ENCODE data around the gene LIG4. TPM values are rescaled to one million over a fixed set of nuclear protein-coding genes. Genes with fewer than 3 reads are reported as not detected.

LIG4 gene
- total and polyA plus RNA-seq, 8 donors = 4.0 to 13.9 (median 7.6) TPM; not detected in 1

DNA sequence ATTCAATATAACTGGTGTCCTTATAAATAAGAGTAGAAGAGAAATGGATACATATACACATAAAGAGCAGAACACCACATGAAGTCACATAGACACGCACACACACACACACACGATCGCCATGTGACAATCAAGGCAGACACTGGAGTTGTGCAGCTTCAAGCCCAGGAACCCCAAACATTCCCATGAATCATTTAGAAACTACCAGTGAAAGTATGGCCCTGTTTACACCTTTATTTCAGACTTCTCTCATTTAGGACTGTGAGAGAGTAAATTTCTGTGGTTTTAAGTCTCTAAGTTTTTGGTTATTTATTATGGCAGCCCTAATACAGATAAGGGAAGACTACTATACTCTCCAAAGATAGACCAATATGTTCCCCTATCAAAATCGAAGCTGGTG, 33.8 kb upstream of the LIG4 start:
- Histone ChIP-seq H3K4me1 (no peaks in the 10 kb centered on the region), H3K9me3 (peaks cover 0 to 16% (median 4%) of the 10 kb centered on the region in 4 donors), H3K27ac (no peak overlapping the region), H3K4me3 (no peak overlapping the region), H3K36me3 (no peaks in the 10 kb centered on the region), H3K27me3 (no peaks in the 10 kb centered on the region)
- TF ChIP-seq, protein P1, sequence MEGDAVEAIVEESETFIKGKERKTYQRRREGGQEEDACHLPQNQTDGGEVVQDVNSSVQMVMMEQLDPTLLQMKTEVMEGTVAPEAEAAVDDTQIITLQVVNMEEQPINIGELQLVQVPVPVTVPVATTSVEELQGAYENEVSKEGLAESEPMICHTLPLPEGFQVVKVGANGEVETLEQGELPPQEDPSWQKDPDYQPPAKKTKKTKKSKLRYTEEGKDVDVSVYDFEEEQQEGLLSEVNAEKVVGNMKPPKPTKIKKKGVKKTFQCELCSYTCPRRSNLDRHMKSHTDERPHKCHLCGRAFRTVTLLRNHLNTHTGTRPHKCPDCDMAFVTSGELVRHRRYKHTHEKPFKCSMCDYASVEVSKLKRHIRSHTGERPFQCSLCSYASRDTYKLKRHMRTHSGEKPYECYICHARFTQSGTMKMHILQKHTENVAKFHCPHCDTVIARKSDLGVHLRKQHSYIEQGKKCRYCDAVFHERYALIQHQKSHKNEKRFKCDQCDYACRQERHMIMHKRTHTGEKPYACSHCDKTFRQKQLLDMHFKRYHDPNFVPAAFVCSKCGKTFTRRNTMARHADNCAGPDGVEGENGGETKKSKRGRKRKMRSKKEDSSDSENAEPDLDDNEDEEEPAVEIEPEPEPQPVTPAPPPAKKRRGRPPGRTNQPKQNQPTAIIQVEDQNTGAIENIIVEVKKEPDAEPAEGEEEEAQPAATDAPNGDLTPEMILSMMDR (IDR thresholded peaks at IDR 0.05) = no peak
- no peak for TF ChIP-seq EP300 (IDR thresholded peaks at IDR 0.05)
- no peak for TF ChIP-seq POLR2AphosphoS5 (IDR thresholded peaks at IDR 0.05)
- no peak for TF ChIP-seq POLR2A (IDR thresholded peaks at IDR 0.05)
- no peak for DNase-seq
- WGBS, 5 donors = 66 to 74% (median 71%) methylated on average over 4 of the region's 4 CpGs
- intact Hi-C loops (cut with DNase I; ENCODE audit: low total_unique reads) = no loop called here

- no peak for DNase-seq
- H3K27me3 ChIP-seq = no peaks in the 10 kb centered on the region
- intact Hi-C loops (cut with DNase I; ENCODE audit: low total_unique reads) = no loop called here
- H3K4me1 ChIP-seq = peaks cover 0 to 57% (median 27%) of the 10 kb centered on the region in 4 donors
- H3K36me3 ChIP-seq = peaks cover 0 to 12% (median 7%) of the 10 kb centered on the region in 4 donors
- TF ChIP-seq POLR2A (IDR thresholded peaks at IDR 0.05) (no peak), POLR2AphosphoS5 (IDR thresholded peaks at IDR 0.05) (no peak), EP300 (IDR thresholded peaks at IDR 0.05) (no peak)
- TF ChIP-seq, protein P1 (IDR thresholded peaks at IDR 0.05) = no peak
- no peak overlapping the region for H3K4me3 ChIP-seq
- no peaks in the 10 kb centered on the region for H3K9me3 ChIP-seq
- H3K27ac ChIP-seq = no peak overlapping the region
Observed at GRCh38 chr13:108230377-108230776, 15.0 kb upstream of the LIG4 start.

GRCh38 chr13:108227651-108228272, 12.4 kb upstream of the LIG4 start:
- Histone ChIP-seq H3K4me3 (no peak overlapping the region), H3K27ac (no peak overlapping the region), H3K4me1 (peaks cover 0 to 83% (median 42%) of the 10 kb centered on the region in 4 donors), H3K9me3 (no peaks in the 10 kb centered on the region), H3K27me3 (no peaks in the 10 kb centered on the region), H3K36me3 (peaks cover 0 to 12% (median 7%) of the 10 kb centered on the region in 4 donors)
- WGBS, 5 donors = 54 to 76% (median 64%) methylated on average over 1 of the region's 1 CpG
- peak in 1 of 2 donors; percentile 77 for DNase-seq
- intact Hi-C loops (cut with DNase I; ENCODE audit: low total_unique reads) = no loop called here
- TF ChIP-seq POLR2AphosphoS5 (IDR thresholded peaks at IDR 0.05) (no peak), EP300 (IDR thresholded peaks at IDR 0.05) (no peak), POLR2A (IDR thresholded peaks at IDR 0.05) (no peak)
- TF ChIP-seq, protein P1 (IDR thresholded peaks at IDR 0.05) = peak in 5 of 7 experiments; percentile 24 to 77 (median 62)

- H3K4me3 ChIP-seq = no peak overlapping the region
- DNase-seq = peak in 1 of 2 donors; percentile 65
- no peaks in the 10 kb centered on the region for H3K9me3 ChIP-seq
- peaks cover under 1 to 98% (median 41%) of the 10 kb centered on the region in 4 donors for H3K4me1 ChIP-seq
- H3K27ac ChIP-seq = peak overlapping the region in 1 of 5 donors; percentile 27
- TF ChIP-seq POLR2A (IDR thresholded peaks at IDR 0.05) (no peak), EP300 (IDR thresholded peaks at IDR 0.05) (no peak), POLR2AphosphoS5 (IDR thresholded peaks at IDR 0.05) (no peak)
- TF ChIP-seq, protein P1 (IDR thresholded peaks at IDR 0.05) = no peak
- WGBS, 5 donors = 0 to 13% (median 10%) methylated on average over 1 of the region's 1 CpG
- H3K36me3 ChIP-seq = peaks cover 0 to 12% (median 7%) of the 10 kb centered on the region in 4 donors
- no peaks in the 10 kb centered on the region for H3K27me3 ChIP-seq
- intact Hi-C loops (cut with DNase I; ENCODE audit: low total_unique reads) = no loop called here
Observed at GRCh38 chr13:108226184-108226583, 10.8 kb upstream of the LIG4 start.

Measured in stomach (tissue), 9 donors.